RWPE2 (cell line): ENCODE data around the gene PDXP.

Experiments
- ATAC-seq: fragments of 200-7000 bp; cut with Tn5 transposase; 3 replicates; pipeline ENCODE4 v1.9.1; 2021; ENCODE audit warnings: low read depth
- DNase-seq: peaks from one replicate; pipeline ENCODE4 v3.0.0-alpha.2; 2020; ENCODE audit warnings: low spot score
- H3K27ac ChIP-seq: fragments of 450-650 bp; 2 replicates; pipeline ENCODE4 v1.5.1; 2017; ENCODE audit warnings: mild to moderate bottlenecking; ENCODE audit not compliant: poor library complexity, severe bottlenecking
- H3K27me3 ChIP-seq: fragments of 250-450 bp; sonication (Bioruptor Pico); 2 replicates; pipeline ENCODE4 v1.5.1; 2021; ENCODE audit warnings: mild to moderate bottlenecking, moderate library complexity; ENCODE audit not compliant: insufficient read depth, poor library complexity, severe bottlenecking
- H3K36me3 ChIP-seq: fragments of 250-450 bp; sonication (Bioruptor Pico); 2 replicates; pipeline ENCODE4 v1.5.1; 2020; ENCODE audit warnings: low read depth, mild to moderate bottlenecking, moderate library complexity
- H3K4me1 ChIP-seq: fragments of 250-450 bp; sonication (Bioruptor Pico); 2 replicates; pipeline ENCODE4 v1.5.1; 2021; ENCODE audit warnings: mild to moderate bottlenecking, moderate library complexity; ENCODE audit not compliant: insufficient read depth, poor library complexity, severe bottlenecking
- H3K4me3 ChIP-seq: fragments of 250-450 bp; sonication (Bioruptor Pico); 2 replicates; pipeline ENCODE4 v1.5.1; 2021; ENCODE audit warnings: mild to moderate bottlenecking, moderate library complexity; ENCODE audit not compliant: severe bottlenecking
- H3K9me3 ChIP-seq: fragments of 250-450 bp; sonication (Bioruptor Pico); 2 replicates; pipeline ENCODE4 v1.5.1; 2021; ENCODE audit warnings: mild to moderate bottlenecking, moderate library complexity; ENCODE audit not compliant: severe bottlenecking
- CTCF ChIP-seq: fragments of 450-650 bp; IDR thresholded peaks from one replicate; pipeline ENCODE4 v1.5.1; 2017; ENCODE audit warnings: mild to moderate bottlenecking, moderate library complexity; ENCODE audit not compliant: poor library complexity, severe bottlenecking

PDXP gene

GRCh38 chr22:37677493-37677974, 19.0 kb downstream of the PDXP start:
- ATAC-seq: no peak
- no peaks in the 10 kb centered on the region for H3K27me3 ChIP-seq
- no peak for DNase-seq
- peaks cover 34% of the 10 kb centered on the region for H3K36me3 ChIP-seq
- TF ChIP-seq CTCF: no peak
- H3K9me3 ChIP-seq: no peaks in the 10 kb centered on the region
- peaks cover 21% of the 10 kb centered on the region for H3K4me1 ChIP-seq
- peak overlapping the region; percentile 93 for H3K27ac ChIP-seq
- peak overlapping the region; percentile 63 for H3K4me3 ChIP-seq

GRCh38 chr22:37678372-37678771, 19.8 kb downstream of the PDXP start:
- Histone ChIP-seq H3K9me3 (no peaks in the 10 kb centered on the region), H3K4me1 (peaks cover 21% of the 10 kb centered on the region), H3K27me3 (no peaks in the 10 kb centered on the region), H3K27ac (peak overlapping the region; percentile 93), H3K4me3 (no peak overlapping the region), H3K36me3 (peaks cover 34% of the 10 kb centered on the region)
- no peak for DNase-seq
- TF ChIP-seq CTCF: no peak
- no peak for ATAC-seq

GRCh38 chr22:37679670-37680069, 21.1 kb downstream of the PDXP start:
- TF ChIP-seq CTCF: no peak
- Histone ChIP-seq H3K36me3 (peaks cover 34% of the 10 kb centered on the region), H3K27ac (peak overlapping the region; percentile 93), H3K4me3 (no peak overlapping the region), H3K27me3 (no peaks in the 10 kb centered on the region), H3K9me3 (no peaks in the 10 kb centered on the region), H3K4me1 (peaks cover 18% of the 10 kb centered on the region)
- DNase-seq (no peak), ATAC-seq (no peak)

GRCh38 chr22:37680191-37680851, 21.8 kb downstream of the PDXP start:
- H3K27me3 ChIP-seq: no peaks in the 10 kb centered on the region

More at GRCh38 chr22:37680191-37680851, 21.8 kb downstream of the PDXP start:
- peaks cover 34% of the 10 kb centered on the region for H3K36me3 ChIP-seq
- no peak overlapping the region for H3K4me3 ChIP-seq
- no peak for TF ChIP-seq CTCF
- peaks cover 16% of the 10 kb centered on the region for H3K4me1 ChIP-seq
- peak overlapping the region; percentile 93 for H3K27ac ChIP-seq
- DNase-seq (no peak), ATAC-seq (no peak)
- H3K9me3 ChIP-seq: no peaks in the 10 kb centered on the region
